Nephron (organoid): ENCODE measurements around the gene SLC7A8.
A peak's percentile ranks its signal among the peaks of the same experiment; 100 is the strongest.

Source experiments
- H3K27ac Mint-ChIP-seq, 3 experiments: 2 replicates each; pipeline ENCODE4 v1.8.0; 2020; ENCODE audit warnings: mixed read lengths in 3 of 3, mild to moderate bottlenecking in 2 of 3, moderate library complexity in 1 of 3
- H3K27me3 Mint-ChIP-seq: 2 replicates; pipeline ENCODE4 v1.8.0; 2021; ENCODE audit warnings: low read depth, mild to moderate bottlenecking, moderate library complexity, mixed read lengths
- H3K36me3 Mint-ChIP-seq: 2 replicates; pipeline ENCODE4 v1.8.0; 2020; ENCODE audit warnings: low read depth, mixed read lengths
- H3K4me1 Mint-ChIP-seq: 2 replicates; pipeline ENCODE4 v1.8.0; 2020; ENCODE audit warnings: mixed read lengths
- H3K4me3 Mint-ChIP-seq, 3 experiments: 2 replicates each; pipeline ENCODE4 v1.8.0; 2020; ENCODE audit warnings: mild to moderate bottlenecking in 3 of 3, mixed read lengths in 3 of 3, moderate library complexity in 2 of 3
- H3K9me3 Mint-ChIP-seq: 2 replicates; pipeline ENCODE4 v1.8.0; 2020; ENCODE audit warnings: mixed read lengths
- TF ChIP-seq, protein P1 (sequence below), 3 experiments: fragments of 200-600 bp; sonication (generic); IDR thresholded peaks; one replicate each; pipeline ENCODE4 v1.5.0; 2021; ENCODE audit warnings: antibody characterized with exemption in 3 of 3; ENCODE audit not compliant: unreplicated experiment in 3 of 3

Gene SLC7A8

DNA sequence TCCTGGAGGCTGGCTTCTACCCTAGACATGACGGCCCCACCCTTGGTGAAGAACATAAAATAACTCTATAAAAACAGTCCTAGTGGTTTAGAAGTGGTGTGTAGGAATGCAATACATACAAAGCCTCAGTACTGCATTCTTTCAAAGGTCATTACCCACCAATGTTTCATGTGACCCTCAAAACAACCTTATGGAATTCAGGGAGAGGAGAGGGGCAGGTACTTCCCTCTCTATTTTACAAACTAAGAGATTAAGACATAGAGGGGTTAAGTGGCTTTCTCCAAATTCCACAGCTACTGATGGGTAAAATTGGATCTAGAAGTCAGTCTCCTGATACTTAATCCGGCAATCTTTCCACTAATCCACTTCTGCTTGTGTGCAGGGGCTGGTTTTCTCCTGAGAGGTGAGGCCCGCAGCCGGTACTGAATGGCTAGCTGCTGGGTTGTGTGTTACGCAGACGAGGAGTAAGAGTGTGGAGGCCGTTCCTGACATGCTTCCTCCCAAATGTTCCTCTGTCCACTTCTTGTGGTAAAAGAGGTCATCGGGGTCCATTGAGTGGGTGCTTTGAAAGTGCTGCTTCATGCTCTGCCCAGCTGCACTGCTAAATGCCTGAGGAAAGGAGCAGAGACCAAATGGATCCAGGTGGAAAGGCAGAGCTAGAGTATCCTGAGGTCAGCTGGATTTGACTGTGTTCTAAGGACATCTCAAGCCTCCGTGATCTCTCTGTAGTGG, 16.2 kb downstream of the SLC7A8 start:
- no peak overlapping the region for H3K4me3 Mint-ChIP-seq
- no peaks in the 10 kb centered on the region for H3K9me3 Mint-ChIP-seq
- H3K27ac Mint-ChIP-seq, result peak overlapping the region; percentile 65 to 88 (median 78)
- TF ChIP-seq, protein P1, sequence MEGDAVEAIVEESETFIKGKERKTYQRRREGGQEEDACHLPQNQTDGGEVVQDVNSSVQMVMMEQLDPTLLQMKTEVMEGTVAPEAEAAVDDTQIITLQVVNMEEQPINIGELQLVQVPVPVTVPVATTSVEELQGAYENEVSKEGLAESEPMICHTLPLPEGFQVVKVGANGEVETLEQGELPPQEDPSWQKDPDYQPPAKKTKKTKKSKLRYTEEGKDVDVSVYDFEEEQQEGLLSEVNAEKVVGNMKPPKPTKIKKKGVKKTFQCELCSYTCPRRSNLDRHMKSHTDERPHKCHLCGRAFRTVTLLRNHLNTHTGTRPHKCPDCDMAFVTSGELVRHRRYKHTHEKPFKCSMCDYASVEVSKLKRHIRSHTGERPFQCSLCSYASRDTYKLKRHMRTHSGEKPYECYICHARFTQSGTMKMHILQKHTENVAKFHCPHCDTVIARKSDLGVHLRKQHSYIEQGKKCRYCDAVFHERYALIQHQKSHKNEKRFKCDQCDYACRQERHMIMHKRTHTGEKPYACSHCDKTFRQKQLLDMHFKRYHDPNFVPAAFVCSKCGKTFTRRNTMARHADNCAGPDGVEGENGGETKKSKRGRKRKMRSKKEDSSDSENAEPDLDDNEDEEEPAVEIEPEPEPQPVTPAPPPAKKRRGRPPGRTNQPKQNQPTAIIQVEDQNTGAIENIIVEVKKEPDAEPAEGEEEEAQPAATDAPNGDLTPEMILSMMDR (IDR thresholded peaks at IDR 0.05; ENCODE audit: unreplicated experiment in 3 of 3), result no peak
- no peaks in the 10 kb centered on the region for H3K27me3 Mint-ChIP-seq
- peaks cover 46% of the 10 kb centered on the region for H3K36me3 Mint-ChIP-seq
- peaks cover 42% of the 10 kb centered on the region for H3K4me1 Mint-ChIP-seq

DNA sequence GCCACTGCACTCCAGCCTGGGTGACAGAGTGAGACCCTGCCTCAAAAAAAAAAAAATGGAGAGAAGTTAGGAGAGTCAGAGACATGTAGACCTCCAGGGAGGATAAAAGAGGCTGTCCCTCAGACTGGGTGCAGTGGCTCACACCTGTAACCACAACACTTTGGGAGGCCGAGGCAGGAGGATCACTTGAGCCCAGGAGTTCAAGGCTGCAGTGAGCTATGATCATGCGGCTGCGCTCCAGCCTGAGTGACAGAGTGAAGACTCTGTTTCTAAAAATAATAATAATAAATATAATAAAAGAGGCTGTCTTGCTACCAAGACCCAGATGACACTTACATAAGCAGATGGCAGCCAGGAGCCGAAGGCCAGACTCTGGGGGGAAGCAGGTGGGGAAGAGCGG, 18.5 kb downstream of the SLC7A8 start:
- H3K27me3 Mint-ChIP-seq, result no peaks in the 10 kb centered on the region
- TF ChIP-seq, protein P1 (IDR thresholded peaks at IDR 0.05; ENCODE audit: unreplicated experiment in 3 of 3), result no peak
- H3K4me1 Mint-ChIP-seq, result peaks cover 54% of the 10 kb centered on the region
- H3K9me3 Mint-ChIP-seq, result no peaks in the 10 kb centered on the region
- H3K36me3 Mint-ChIP-seq, result peaks cover 49% of the 10 kb centered on the region
- H3K4me3 Mint-ChIP-seq, result no peak overlapping the region
- peak overlapping the region in 1 of 3 experiments; percentile 61 for H3K27ac Mint-ChIP-seq

DNA sequence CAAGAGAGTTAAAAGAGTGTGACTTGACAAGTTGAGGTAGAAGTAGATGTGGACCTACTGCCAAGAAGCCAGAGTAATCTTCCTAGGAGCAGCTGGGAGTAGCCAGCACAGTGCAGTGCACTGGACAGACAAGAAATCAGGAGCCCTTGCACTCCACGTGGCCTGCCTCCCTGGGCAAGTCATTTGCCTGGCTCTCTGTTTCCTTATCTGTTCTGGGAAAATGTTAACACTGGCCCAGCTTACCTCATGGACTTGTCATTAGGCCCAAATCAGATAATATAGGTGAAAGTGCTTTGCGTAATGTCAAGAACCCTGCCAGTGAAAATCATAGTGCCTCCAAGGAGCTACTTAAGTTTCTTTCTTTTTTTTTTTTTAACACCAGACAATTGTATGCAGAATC, 19.2 kb downstream of the SLC7A8 start:
- no peaks in the 10 kb centered on the region for H3K27me3 Mint-ChIP-seq
- peaks cover 57% of the 10 kb centered on the region for H3K4me1 Mint-ChIP-seq
- peaks cover 53% of the 10 kb centered on the region for H3K36me3 Mint-ChIP-seq
- H3K4me3 Mint-ChIP-seq, result no peak overlapping the region
- H3K27ac Mint-ChIP-seq, result no peak overlapping the region
- TF ChIP-seq, protein P1 (IDR thresholded peaks at IDR 0.05; ENCODE audit: unreplicated experiment in 3 of 3), result no peak
- no peaks in the 10 kb centered on the region for H3K9me3 Mint-ChIP-seq

DNA sequence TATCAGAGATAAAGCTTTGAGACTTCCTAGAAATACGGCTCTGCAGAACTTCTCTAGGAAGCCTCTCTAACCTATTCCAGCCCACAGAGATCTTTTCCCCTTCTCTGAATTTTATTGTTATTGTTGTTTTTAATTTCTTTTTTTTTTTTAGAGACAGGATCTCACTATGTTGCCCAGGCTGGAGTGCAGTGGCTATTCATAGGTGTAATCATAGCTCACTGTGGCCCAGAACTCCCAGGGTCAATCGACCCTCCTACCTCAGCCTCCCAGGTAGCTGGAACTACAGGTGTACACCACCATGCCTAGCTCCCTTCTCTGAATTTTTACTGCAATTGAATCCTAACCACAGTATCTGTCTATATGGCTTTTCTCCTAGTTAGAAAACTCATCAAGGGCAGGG, 19.6 kb downstream of the SLC7A8 start:
- Mint-ChIP-seq H3K4me1 (peaks cover 62% of the 10 kb centered on the region), H3K9me3 (no peaks in the 10 kb centered on the region), H3K27ac (peak overlapping the region in 1 of 3 experiments; percentile 69), H3K27me3 (no peaks in the 10 kb centered on the region), H3K4me3 (no peak overlapping the region), H3K36me3 (peaks cover 57% of the 10 kb centered on the region)
- TF ChIP-seq, protein P1 (IDR thresholded peaks at IDR 0.05; ENCODE audit: unreplicated experiment in 3 of 3), result no peak

DNA sequence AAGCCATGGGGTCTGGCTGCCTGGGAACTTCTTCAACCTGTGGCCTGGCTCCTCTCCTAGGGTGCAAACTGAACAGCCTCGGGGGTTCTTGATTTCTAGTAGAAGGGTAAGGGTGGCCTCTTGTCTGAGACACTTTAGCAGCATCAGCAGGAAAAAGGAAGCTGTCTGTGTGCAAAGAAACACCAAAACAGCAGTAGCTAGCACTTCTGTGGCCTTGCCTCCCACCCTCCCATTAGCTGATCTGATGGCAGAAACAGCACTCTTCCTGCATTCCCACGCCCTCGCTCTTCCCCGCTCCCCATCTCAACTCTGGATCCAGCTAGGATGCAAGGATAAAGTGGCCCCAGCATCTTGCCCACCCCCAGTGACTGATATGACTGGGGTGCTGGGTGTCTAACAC, 20.7 kb downstream of the SLC7A8 start:
- no peak overlapping the region for H3K4me3 Mint-ChIP-seq
- H3K9me3 Mint-ChIP-seq, result no peaks in the 10 kb centered on the region
- H3K36me3 Mint-ChIP-seq, result peaks cover 64% of the 10 kb centered on the region
- TF ChIP-seq, protein P1 (IDR thresholded peaks at IDR 0.05; ENCODE audit: unreplicated experiment in 3 of 3), result no peak
- H3K27me3 Mint-ChIP-seq, result no peaks in the 10 kb centered on the region
- H3K4me1 Mint-ChIP-seq, result peaks cover 59% of the 10 kb centered on the region
- peak overlapping the region; percentile 61 to 74 (median 69) for H3K27ac Mint-ChIP-seq

DNA sequence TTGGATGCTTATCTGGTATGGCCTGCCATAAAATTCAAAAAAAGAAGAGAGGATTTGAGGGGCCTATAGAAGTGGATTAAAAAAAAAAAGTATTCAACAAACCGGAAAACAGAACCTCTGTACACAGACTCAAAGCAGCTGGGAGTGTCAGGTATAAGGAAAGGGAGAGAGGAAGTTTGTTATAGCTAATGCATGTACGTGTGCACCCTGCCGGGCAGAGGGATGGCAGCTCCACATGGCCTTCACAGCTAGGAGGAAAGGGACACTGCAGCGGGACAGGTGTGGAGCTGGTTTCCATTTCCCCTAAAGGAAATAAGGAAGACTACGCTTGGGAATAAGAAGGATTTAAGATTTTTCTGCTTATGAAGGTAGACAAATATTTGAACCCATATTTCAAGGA, 21.5 kb downstream of the SLC7A8 start:
- Mint-ChIP-seq H3K36me3 (peaks cover 67% of the 10 kb centered on the region), H3K27ac (peak overlapping the region; percentile 61 to 74 (median 69)), H3K4me1 (peaks cover 59% of the 10 kb centered on the region), H3K4me3 (no peak overlapping the region), H3K9me3 (no peaks in the 10 kb centered on the region), H3K27me3 (no peaks in the 10 kb centered on the region)
- TF ChIP-seq, protein P1 (IDR thresholded peaks at IDR 0.05; ENCODE audit: unreplicated experiment in 3 of 3), result no peak
